OCI-LY7 (cell line): ENCODE results near the gene DUSP12.

Source experiments
- EZH2phosphoT487 ChIP-seq: fragments of 200-600 bp; sonication (generic); IDR thresholded peaks from 2 replicates; pipeline ENCODE4 v1.6.1; 2018; ENCODE audit warnings: low read depth, borderline replicate concordance, mild to moderate bottlenecking, mixed run types, antibody characterized with exemption, low read length, moderate library complexity, mixed read lengths
- TF ChIP-seq, protein P1 (sequence below): fragments of 200-600 bp; sonication (generic); conservative IDR thresholded peaks from 2 replicates; pipeline ENCODE4 v1.5.1; 2014; ENCODE audit warnings: mild to moderate bottlenecking, antibody characterized with exemption, low read length, moderate library complexity, mixed read lengths

DNA sequence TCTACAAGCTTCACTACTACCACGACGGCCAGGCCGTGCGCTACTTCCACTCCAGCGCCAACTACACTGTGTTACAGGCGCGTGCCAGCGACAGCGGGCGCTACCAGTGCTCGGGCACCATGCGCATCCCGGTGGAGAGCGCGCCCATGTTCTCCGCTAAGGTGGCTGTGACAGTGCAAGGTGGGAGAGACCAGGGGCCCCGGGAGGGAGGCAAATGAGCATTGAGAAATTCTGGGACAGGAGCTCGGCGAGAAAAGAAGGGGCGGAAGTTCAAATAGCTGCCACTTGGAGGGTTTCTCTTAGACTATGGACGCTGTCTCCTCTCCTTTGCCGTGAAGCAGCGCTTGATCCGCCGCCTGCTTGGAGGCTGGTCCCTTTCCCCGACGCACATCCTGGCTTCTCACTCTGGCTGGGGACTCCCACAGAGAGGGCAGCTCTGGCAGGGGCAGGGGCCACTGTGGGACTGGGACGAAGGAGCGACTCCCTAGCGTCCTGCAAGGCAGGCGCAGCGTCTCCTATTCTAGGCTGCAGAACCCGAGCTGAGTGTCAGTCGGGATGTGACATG lies 23.6 kb upstream of the DUSP12 start:
- TF ChIP-seq, protein P1, sequence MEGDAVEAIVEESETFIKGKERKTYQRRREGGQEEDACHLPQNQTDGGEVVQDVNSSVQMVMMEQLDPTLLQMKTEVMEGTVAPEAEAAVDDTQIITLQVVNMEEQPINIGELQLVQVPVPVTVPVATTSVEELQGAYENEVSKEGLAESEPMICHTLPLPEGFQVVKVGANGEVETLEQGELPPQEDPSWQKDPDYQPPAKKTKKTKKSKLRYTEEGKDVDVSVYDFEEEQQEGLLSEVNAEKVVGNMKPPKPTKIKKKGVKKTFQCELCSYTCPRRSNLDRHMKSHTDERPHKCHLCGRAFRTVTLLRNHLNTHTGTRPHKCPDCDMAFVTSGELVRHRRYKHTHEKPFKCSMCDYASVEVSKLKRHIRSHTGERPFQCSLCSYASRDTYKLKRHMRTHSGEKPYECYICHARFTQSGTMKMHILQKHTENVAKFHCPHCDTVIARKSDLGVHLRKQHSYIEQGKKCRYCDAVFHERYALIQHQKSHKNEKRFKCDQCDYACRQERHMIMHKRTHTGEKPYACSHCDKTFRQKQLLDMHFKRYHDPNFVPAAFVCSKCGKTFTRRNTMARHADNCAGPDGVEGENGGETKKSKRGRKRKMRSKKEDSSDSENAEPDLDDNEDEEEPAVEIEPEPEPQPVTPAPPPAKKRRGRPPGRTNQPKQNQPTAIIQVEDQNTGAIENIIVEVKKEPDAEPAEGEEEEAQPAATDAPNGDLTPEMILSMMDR: peak; percentile 19; the same call in 1 of the 2 replicates
- TF ChIP-seq EZH2phosphoT487: no peak
